Measurements from ENCODE around the gene FAM120B.

FAM120B gene

GRCh38 chr6:170420791-170421776 is 114.5 kb downstream of the FAM120B start:
- no peak overlapping the region for H3K4me3 ChIP-seq (ENCODE audit: low read length)

GRCh38 chr6:170421921-170422320 is 115.4 kb downstream of the FAM120B start:
- no peaks in the 10 kb centered on the region for H3K9me2 ChIP-seq (replicated peaks; ENCODE audit: control insufficient read depth, low read length)
- peaks cover 4% of the 10 kb centered on the region; the same call in 1 of the 2 replicates for H3K27me3 ChIP-seq (ENCODE audit: control insufficient read depth, low read length)
- no peaks in the 10 kb centered on the region for H3K36me3 ChIP-seq (ENCODE audit: control insufficient read depth, low read length)
- H3K4me2 ChIP-seq (ENCODE audit: low read length) = no peak overlapping the region
- H3K9me3 ChIP-seq (ENCODE audit: control insufficient read depth, insufficient read depth, low read length) = no peaks in the 10 kb centered on the region
- no peaks in the 10 kb centered on the region for H4K20me1 ChIP-seq (ENCODE audit: control insufficient read depth, insufficient read depth, low read depth, low read length)
- H3F3A ChIP-seq (ENCODE audit: control insufficient read depth, insufficient read depth) = no peaks in the 10 kb centered on the region
- no peak for TF ChIP-seq EZH2phosphoT487 (IDR thresholded peaks at IDR 0.05; ENCODE audit: borderline replicate concordance, low read length)
- no peak for TF ChIP-seq CTCF (IDR thresholded peaks at IDR 0.05; ENCODE audit: low read depth, low read length, poor library complexity, severe bottlenecking)
- no peak overlapping the region for H3K27ac ChIP-seq (ENCODE audit: low read depth, low read length)
- no peak overlapping the region for H3K4me3 ChIP-seq (ENCODE audit: low read length)
- H3K79me2 ChIP-seq (ENCODE audit: control insufficient read depth, low read length) = no peaks in the 10 kb centered on the region
- no peaks in the 10 kb centered on the region for H3K4me1 ChIP-seq (ENCODE audit: control insufficient read depth, low read length)

More at GRCh38 chr6:170420791-170421776, 114.5 kb downstream of the FAM120B start:
- no peaks in the 10 kb centered on the region for H3K36me3 ChIP-seq (ENCODE audit: control insufficient read depth, low read length)
- H4K20me1 ChIP-seq (ENCODE audit: control insufficient read depth, insufficient read depth, low read depth, low read length) = no peaks in the 10 kb centered on the region
- no peaks in the 10 kb centered on the region for H3K9me2 ChIP-seq (replicated peaks; ENCODE audit: control insufficient read depth, low read length)
- no peak overlapping the region for H3K4me2 ChIP-seq (ENCODE audit: low read length)
- TF ChIP-seq EZH2phosphoT487 (IDR thresholded peaks at IDR 0.05; ENCODE audit: borderline replicate concordance, low read length) (no peak), CTCF (IDR thresholded peaks at IDR 0.05; ENCODE audit: low read depth, low read length, poor library complexity, severe bottlenecking) (no peak)
- peaks cover 4% of the 10 kb centered on the region; the same call in 1 of the 2 replicates for H3K27me3 ChIP-seq (ENCODE audit: control insufficient read depth, low read length)
- H3K79me2 ChIP-seq (ENCODE audit: control insufficient read depth, low read length) = no peaks in the 10 kb centered on the region
- H3K4me1 ChIP-seq (ENCODE audit: control insufficient read depth, low read length) = no peaks in the 10 kb centered on the region
- H3F3A ChIP-seq (ENCODE audit: control insufficient read depth, insufficient read depth) = no peaks in the 10 kb centered on the region
- H3K9me3 ChIP-seq (ENCODE audit: control insufficient read depth, insufficient read depth, low read length) = no peaks in the 10 kb centered on the region
- H3K27ac ChIP-seq (ENCODE audit: low read depth, low read length) = no peak overlapping the region

GRCh38 chr6:170423030-170423429 is 116.5 kb downstream of the FAM120B start:
- Histone ChIP-seq H4K20me1 (ENCODE audit: control insufficient read depth, insufficient read depth, low read depth, low read length) (no peaks in the 10 kb centered on the region), H3K79me2 (ENCODE audit: control insufficient read depth, low read length) (no peaks in the 10 kb centered on the region), H3K4me2 (ENCODE audit: low read length) (no peak overlapping the region), H3K27ac (ENCODE audit: low read depth, low read length) (no peak overlapping the region), H3F3A (ENCODE audit: control insufficient read depth, insufficient read depth) (no peaks in the 10 kb centered on the region), H3K27me3 (ENCODE audit: control insufficient read depth, low read length) (peaks cover 4% of the 10 kb centered on the region; the same call in 1 of the 2 replicates), H3K4me3 (ENCODE audit: low read length) (no peak overlapping the region), H3K4me1 (ENCODE audit: control insufficient read depth, low read length) (no peaks in the 10 kb centered on the region), H3K9me3 (ENCODE audit: control insufficient read depth, insufficient read depth, low read length) (no peaks in the 10 kb centered on the region), H3K36me3 (ENCODE audit: control insufficient read depth, low read length) (no peaks in the 10 kb centered on the region), H3K9me2 (replicated peaks; ENCODE audit: control insufficient read depth, low read length) (no peaks in the 10 kb centered on the region)
- TF ChIP-seq CTCF (IDR thresholded peaks at IDR 0.05; ENCODE audit: low read depth, low read length, poor library complexity, severe bottlenecking) (no peak), EZH2phosphoT487 (IDR thresholded peaks at IDR 0.05; ENCODE audit: borderline replicate concordance, low read length) (no peak)
